T-helper 1 cell treated with Interleukin-12 subunit alpha and Interleukin-12 subunit beta and Interleukin-4 antibody, amounts not matched to agents 30 μg/mL and 1 μg/mL, for 36 hours (primary cell): ENCODE results near the gene GRXCR2.

Experiments
- H3K27ac Mint-ChIP-seq: one replicate; pipeline ENCODE4 v1.8.0; 2021; ENCODE audit warnings: mild to moderate bottlenecking, mixed read lengths
- H3K27me3 Mint-ChIP-seq: one replicate; pipeline ENCODE4 v1.8.0; 2021; ENCODE audit warnings: low read depth, mixed read lengths
- H3K36me3 Mint-ChIP-seq: one replicate; pipeline ENCODE4 v1.8.0; 2021; ENCODE audit warnings: low read depth, mixed read lengths
- H3K4me1 Mint-ChIP-seq: one replicate; pipeline ENCODE4 v1.8.0; 2021; ENCODE audit warnings: low read depth, mixed read lengths
- H3K4me3 Mint-ChIP-seq: one replicate; pipeline ENCODE4 v1.8.0; 2021; ENCODE audit warnings: mild to moderate bottlenecking, moderate library complexity, mixed read lengths
- H3K9me3 Mint-ChIP-seq: one replicate; pipeline ENCODE4 v1.8.0; 2021; ENCODE audit warnings: mixed read lengths

The GRXCR2 gene

GRCh38 chr5:145872914-145873313 lies at the start of gene GRXCR2:
Gene GRXCR2, minus strand, starts transcription at chr5:145873014. Its CDS starts 46 bp downstream, at chr5:145872968.
- Mint-ChIP-seq H3K4me3 (no peak within 1 kb of the TSS), H3K4me1 (no peaks in the 10 kb centered on the region), H3K36me3 (no peaks in the 10 kb centered on the region), H3K27me3 (no peaks in the 10 kb centered on the region), H3K9me3 (no peaks in the 10 kb centered on the region), H3K27ac (no peak within 1 kb of the TSS)

DNA sequence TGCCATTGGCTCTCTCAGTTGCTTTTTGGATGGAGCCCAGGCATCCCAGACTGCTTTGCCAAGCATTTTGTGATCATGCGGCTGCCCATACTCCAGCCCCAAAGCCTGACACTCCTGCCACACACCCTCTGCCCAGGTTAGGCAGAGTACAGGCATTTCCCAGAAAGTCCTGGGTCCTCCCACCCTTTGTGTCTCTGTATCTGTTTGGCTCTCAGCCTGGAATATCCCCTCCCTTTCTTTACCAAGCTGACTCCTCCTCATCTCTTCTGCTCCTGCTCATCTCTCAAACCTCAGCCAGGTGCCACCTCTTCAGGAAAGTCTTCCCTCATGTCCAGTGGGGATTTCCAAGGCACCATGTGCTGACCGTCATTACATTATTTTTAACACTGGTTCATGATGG lies 49.2 kb upstream of the GRXCR2 start:
- Mint-ChIP-seq H3K36me3 (no peaks in the 10 kb centered on the region), H3K4me1 (peaks cover 4% of the 10 kb centered on the region), H3K4me3 (no peak overlapping the region), H3K27me3 (peaks cover 4% of the 10 kb centered on the region), H3K9me3 (no peaks in the 10 kb centered on the region), H3K27ac (no peak overlapping the region)

DNA sequence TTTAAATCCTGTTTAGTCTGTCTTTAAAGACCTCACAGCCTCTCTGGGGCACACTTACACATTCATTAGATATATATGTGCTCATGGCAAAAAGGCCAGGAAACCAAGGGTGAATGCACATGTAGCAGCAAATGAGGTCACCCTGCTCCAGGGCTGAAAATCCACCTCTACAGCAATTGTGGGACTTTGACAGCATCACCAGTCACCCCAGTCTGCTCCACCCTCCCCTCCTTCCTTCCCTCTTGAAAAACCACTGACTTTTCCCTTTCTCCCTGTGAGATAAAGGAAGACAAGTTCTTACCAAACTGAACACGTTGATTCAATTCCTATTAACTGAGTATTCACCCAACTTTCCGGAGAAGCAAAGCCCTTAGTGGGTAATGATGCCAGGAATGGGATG lies 48.4 kb upstream of the GRXCR2 start:
- no peaks in the 10 kb centered on the region for H3K9me3 Mint-ChIP-seq
- no peak overlapping the region for H3K4me3 Mint-ChIP-seq
- H3K36me3 Mint-ChIP-seq, result no peaks in the 10 kb centered on the region
- peaks cover 5% of the 10 kb centered on the region for H3K27me3 Mint-ChIP-seq
- peaks cover 4% of the 10 kb centered on the region for H3K4me1 Mint-ChIP-seq
- H3K27ac Mint-ChIP-seq, result no peak overlapping the region

DNA sequence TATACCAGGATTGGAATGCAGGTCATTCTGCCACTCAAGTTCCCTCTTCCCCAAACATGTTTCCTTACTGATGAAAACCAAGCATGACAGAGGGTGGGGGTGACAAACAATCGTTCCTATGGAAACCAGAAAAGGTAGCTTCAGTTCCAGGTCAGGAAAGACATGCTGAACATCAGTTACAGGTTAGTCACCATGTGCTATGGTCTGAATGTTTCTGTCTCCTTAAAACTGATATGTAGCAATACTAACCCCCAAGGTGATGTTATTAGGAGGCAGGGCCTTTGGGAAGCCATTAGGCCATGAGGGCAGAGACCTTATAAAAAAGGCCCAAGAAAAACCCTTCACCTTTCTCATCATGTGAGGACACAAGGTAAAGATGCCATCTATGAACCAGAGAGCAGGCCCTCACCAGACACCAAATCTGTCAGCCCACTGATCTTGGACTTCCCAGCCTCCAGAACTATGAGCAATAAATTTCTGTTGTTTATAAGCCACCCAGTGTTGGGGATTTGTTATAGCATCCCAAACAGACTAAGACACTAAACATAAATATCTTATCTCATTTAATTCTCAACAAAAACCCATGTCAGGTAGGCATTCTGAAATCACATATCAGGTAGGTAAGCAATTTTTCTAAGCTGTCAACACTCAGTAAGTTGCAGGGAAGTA lies 47.9 kb upstream of the GRXCR2 start:
- no peaks in the 10 kb centered on the region for H3K36me3 Mint-ChIP-seq
- H3K9me3 Mint-ChIP-seq, result no peaks in the 10 kb centered on the region
- no peak overlapping the region for H3K27ac Mint-ChIP-seq
- peaks cover 5% of the 10 kb centered on the region for H3K27me3 Mint-ChIP-seq
- no peak overlapping the region for H3K4me3 Mint-ChIP-seq
- peaks cover 1% of the 10 kb centered on the region for H3K4me1 Mint-ChIP-seq

GRCh38 chr5:145919413-145919812 lies 46.6 kb upstream of the GRXCR2 start:
- peaks cover 5% of the 10 kb centered on the region for H3K27me3 Mint-ChIP-seq
- no peak overlapping the region for H3K4me3 Mint-ChIP-seq
- no peak overlapping the region for H3K27ac Mint-ChIP-seq
- H3K9me3 Mint-ChIP-seq, result no peaks in the 10 kb centered on the region
- no peaks in the 10 kb centered on the region for H3K4me1 Mint-ChIP-seq
- no peaks in the 10 kb centered on the region for H3K36me3 Mint-ChIP-seq

DNA sequence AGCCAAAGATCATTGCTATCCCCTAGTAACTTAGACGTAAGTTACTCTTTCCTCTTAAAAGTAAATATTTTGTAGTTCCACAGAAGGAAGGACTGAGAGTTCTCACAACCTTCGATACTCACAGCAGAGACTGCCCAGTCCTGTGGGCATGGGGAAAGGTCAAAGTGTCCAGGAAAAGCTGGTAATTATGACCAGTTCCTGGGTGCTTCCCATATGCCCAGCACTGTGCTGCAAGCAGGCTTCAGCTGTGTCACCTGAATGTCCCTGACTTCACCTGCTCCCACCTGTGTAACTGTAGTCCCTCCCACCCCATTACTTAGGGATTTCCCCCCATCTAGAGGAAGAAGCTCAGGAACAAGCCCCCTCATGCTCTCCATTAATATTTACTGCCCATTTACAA lies 45.6 kb upstream of the GRXCR2 start:
- Mint-ChIP-seq H3K27ac (no peak overlapping the region), H3K4me3 (no peak overlapping the region), H3K9me3 (no peaks in the 10 kb centered on the region), H3K4me1 (no peaks in the 10 kb centered on the region), H3K27me3 (peaks cover 5% of the 10 kb centered on the region), H3K36me3 (no peaks in the 10 kb centered on the region)

DNA sequence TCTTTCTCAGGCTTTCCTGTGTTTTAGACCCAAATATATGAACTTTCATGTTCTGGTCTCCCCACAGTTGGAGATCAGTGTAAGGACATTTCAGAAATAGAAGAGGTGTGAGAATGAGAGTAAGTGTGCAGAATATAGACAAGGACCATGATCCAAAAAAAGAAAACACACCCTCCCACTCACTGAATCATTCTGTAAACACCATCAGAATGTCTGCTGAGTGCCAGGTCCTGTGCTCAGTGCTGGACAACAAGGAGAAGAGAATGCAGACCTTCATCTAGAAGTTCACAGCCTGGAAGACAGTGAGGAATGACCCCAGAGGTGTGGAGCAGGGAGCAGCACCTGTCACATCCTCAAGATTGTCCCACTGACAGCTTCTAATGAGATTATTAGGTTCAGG lies 44.5 kb upstream of the GRXCR2 start:
- Mint-ChIP-seq H3K9me3 (no peaks in the 10 kb centered on the region), H3K27ac (no peak overlapping the region), H3K36me3 (no peaks in the 10 kb centered on the region), H3K4me1 (no peaks in the 10 kb centered on the region), H3K27me3 (peaks cover 5% of the 10 kb centered on the region), H3K4me3 (no peak overlapping the region)

DNA sequence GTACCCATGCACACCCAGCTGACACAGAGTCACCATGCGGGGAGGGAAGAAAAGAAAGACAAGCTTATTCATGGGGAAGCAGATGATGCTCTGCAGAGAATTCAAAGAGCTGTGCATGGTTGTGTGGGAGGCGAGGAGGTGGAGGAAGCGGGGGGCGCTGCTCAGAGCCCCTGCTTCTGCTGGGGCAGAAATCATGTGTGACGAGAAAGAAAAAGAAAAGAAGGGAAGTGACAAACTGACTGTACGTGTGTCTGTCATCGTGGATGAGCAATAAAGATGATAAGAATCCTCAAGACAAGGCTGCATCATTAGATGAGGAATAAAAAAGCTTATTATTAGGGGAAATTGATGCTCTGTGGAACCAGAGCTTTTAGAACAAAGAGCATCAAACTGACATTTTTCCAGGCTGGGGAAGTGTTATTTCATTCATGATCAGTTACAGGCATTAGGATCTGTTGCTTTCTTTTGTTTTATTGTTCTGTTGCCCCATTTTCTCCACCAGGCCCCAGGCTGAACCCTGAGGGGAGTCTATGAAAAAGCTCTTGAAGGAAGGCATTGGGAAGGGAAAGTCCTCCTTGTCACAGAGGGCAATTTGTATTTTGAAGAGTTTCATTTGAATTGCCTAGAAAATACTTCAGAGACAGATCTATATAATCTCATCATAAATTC lies 43.3 kb upstream of the GRXCR2 start:
- H3K9me3 Mint-ChIP-seq, result no peaks in the 10 kb centered on the region
- H3K36me3 Mint-ChIP-seq, result no peaks in the 10 kb centered on the region
- no peak overlapping the region for H3K27ac Mint-ChIP-seq
- H3K4me3 Mint-ChIP-seq, result no peak overlapping the region
- peaks cover 5% of the 10 kb centered on the region for H3K27me3 Mint-ChIP-seq
- H3K4me1 Mint-ChIP-seq, result no peaks in the 10 kb centered on the region

DNA sequence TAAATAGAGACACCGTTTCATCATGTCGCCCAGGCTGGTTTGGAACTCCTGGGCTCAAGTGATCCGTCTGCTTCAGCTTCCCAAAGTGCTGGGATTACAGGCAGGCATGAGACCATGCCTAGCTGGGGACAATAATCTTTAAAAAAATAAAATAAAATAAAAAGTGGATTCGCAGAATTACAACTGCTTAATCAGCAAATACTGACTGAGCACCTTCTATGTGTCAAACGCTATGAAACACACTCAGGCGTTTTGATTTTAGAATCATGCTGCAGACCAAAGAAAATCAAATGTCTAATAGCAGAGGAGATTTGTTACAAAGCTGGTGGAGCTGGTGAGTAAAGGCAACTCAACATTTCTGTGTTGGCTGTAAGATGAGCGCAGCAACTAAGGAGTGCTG lies 40.9 kb upstream of the GRXCR2 start:
- H3K27me3 Mint-ChIP-seq, result peaks cover 5% of the 10 kb centered on the region
- H3K27ac Mint-ChIP-seq, result no peak overlapping the region
- no peaks in the 10 kb centered on the region for H3K4me1 Mint-ChIP-seq
- H3K4me3 Mint-ChIP-seq, result no peak overlapping the region
- H3K9me3 Mint-ChIP-seq, result no peaks in the 10 kb centered on the region
- no peaks in the 10 kb centered on the region for H3K36me3 Mint-ChIP-seq

- no peaks in the 10 kb centered on the region for H3K9me3 Mint-ChIP-seq
- peaks cover 5% of the 10 kb centered on the region for H3K27me3 Mint-ChIP-seq
- H3K4me3 Mint-ChIP-seq, result no peak overlapping the region
- H3K36me3 Mint-ChIP-seq, result no peaks in the 10 kb centered on the region
- no peaks in the 10 kb centered on the region for H3K4me1 Mint-ChIP-seq
- H3K27ac Mint-ChIP-seq, result no peak overlapping the region
Observed at GRCh38 chr5:145912594-145912993, 39.8 kb upstream of the GRXCR2 start.

- H3K4me1 Mint-ChIP-seq, result no peaks in the 10 kb centered on the region
- H3K36me3 Mint-ChIP-seq, result no peaks in the 10 kb centered on the region
- peaks cover under 1% of the 10 kb centered on the region for H3K27me3 Mint-ChIP-seq
- H3K9me3 Mint-ChIP-seq, result no peaks in the 10 kb centered on the region
- H3K27ac Mint-ChIP-seq, result no peak overlapping the region
- no peak overlapping the region for H3K4me3 Mint-ChIP-seq
Observed at GRCh38 chr5:145912019-145912418, 39.2 kb upstream of the GRXCR2 start.

DNA sequence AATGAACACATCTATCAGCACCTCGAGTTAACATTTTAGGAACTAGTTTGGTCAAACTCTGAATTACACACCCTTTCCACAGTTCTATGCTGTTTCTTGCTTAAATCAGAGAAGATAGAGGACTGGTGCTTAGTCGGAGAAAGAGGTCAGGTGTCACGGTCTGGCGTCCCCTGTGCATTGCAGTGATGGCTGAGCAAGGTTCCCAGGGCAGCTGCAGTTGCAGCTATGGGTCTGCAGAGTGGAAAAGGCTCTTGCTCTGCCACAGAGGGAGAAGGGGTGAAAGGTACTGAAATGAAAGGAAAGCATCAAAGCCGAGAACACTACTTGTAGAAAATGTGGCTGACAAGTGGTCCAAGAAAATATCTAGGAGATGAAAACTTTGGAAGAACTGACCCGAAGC lies 38.4 kb upstream of the GRXCR2 start:
- Mint-ChIP-seq H3K4me1 (no peaks in the 10 kb centered on the region), H3K36me3 (no peaks in the 10 kb centered on the region), H3K27ac (no peak overlapping the region), H3K4me3 (no peak overlapping the region), H3K27me3 (peaks cover 5% of the 10 kb centered on the region), H3K9me3 (no peaks in the 10 kb centered on the region)

DNA sequence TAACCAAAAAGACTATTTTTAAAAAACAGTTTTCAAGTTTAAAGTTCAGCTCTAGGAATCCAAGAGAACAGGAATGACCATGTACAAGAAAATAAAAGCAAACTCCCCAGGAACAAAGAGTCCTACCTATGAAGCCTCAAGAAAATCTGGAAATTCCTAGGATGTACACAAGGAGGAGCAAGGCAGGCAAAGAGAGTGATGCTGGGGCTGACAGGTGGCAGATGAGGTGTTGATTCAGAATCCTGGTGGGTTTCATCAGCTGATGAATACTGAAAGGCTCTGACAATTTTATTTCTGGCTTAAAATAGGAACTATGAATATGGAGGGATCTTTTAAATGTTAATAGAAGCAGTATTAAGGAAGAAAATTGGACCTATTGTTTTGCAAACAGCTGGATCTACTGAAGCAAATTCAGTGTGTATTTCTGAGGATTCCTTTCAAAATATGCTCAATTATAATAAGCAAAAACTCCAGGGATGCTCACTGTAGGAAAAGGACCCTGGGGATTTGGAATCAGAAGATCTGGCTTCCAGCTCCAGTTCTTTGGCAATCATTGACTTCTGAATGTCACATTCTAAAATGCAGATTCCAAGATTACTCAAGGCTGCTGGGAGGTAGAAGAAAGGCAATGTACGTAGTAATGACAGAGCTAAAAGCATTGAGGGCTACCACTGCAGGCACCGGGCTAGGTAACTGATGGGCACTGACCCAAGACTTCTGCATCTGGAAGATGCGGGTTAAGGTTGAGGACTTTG lies 35.6 kb upstream of the GRXCR2 start:
- Mint-ChIP-seq H3K27ac (no peak overlapping the region), H3K4me3 (no peak overlapping the region), H3K27me3 (peaks cover 5% of the 10 kb centered on the region), H3K4me1 (no peaks in the 10 kb centered on the region), H3K36me3 (no peaks in the 10 kb centered on the region), H3K9me3 (no peaks in the 10 kb centered on the region)

DNA sequence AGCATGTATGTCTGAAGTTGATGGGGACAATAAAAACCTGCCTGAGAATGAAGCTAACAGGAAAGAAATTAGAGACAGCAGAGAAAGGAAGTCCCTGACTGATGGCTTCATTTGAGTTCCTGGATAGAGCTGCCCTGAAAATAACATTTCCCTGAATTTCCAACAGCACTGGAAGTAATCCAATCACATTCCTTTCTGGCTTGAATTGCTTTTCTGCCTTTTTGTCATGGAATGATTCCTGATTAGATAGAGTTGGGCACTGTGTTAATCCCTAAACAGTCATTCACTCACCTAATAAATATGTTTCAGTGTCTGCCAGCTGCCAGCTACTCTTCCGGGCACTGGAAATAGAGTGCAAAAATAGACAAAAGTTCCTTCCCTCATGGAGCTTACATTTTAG lies 33.6 kb upstream of the GRXCR2 start:
- Mint-ChIP-seq H3K27ac (no peak overlapping the region), H3K4me1 (no peaks in the 10 kb centered on the region), H3K27me3 (peaks cover 5% of the 10 kb centered on the region), H3K9me3 (no peaks in the 10 kb centered on the region), H3K36me3 (no peaks in the 10 kb centered on the region), H3K4me3 (no peak overlapping the region)

DNA sequence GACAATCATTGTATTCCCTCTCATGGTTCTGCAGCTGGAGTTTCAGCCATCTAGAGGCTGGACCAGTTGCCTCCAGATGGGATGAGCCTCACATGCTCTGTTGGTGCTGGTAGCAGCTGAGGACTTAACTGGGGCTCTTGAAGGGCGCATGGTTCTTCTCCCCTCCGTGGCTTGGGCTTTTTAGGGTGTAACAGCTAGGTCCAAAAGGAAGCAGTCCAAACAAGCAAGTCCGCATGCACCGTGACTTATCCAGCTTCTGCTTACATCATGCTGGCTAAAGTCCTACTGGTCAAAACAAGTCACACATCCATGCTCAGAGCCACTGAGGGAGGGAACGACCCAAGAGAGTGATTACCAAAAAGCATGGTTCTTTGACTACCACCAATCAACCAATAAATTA lies 31.9 kb upstream of the GRXCR2 start:
- Mint-ChIP-seq H3K27me3 (peaks cover 10% of the 10 kb centered on the region), H3K27ac (no peak overlapping the region), H3K9me3 (no peaks in the 10 kb centered on the region), H3K36me3 (no peaks in the 10 kb centered on the region), H3K4me1 (no peaks in the 10 kb centered on the region), H3K4me3 (no peak overlapping the region)
